ENCODE measurements around the gene EMP1.

DNA sequence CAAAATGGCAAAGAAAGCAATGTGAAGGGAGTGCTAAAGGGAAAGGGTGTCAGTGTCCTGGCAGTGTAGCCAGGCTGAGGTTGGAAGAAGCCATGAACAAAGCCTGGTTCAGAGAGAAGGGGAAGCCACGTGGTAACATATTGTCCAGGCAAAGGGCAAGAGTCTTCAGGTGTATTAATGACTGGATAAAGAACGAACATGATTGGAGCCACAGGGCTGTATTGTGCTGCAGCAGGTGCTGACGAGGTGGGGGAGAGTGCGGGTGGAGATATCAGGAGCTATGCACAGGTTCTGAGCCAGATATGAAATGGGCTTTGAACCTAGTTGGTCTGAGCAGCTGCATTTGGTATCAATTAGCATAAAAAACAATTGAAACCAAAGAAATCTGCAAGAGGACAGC, 18.6 kb upstream of the EMP1 start:
- TF ChIP-seq CREB1 (IDR thresholded peaks at IDR 0.05) (no peak), CREB1 (CRISPR knock-in tag; IDR thresholded peaks at IDR 0.05) (no peak), PTBP1 (IDR thresholded peaks at IDR 0.05; ENCODE audit: low read depth, low read length) (no peak), KDM5B (IDR thresholded peaks at IDR 0.05; ENCODE audit: insufficient replicate concordance, low read depth, low read length) (no peak), CTCF (IDR thresholded peaks at IDR 0.05 in 2 of 3, conservative IDR thresholded peaks at IDR 0.05 in 1 of 3; ENCODE audit: insufficient read depth in 2 of 3, low read depth in 1 of 3, low read length in 3 of 3) (no peak), RAD21 (CRISPR knock-in tag; conservative IDR thresholded peaks at IDR 0.05 in 1 of 2, IDR thresholded peaks at IDR 0.05 in 1 of 2) (no peak), CHCHD3 (CRISPR knock-in tag; IDR thresholded peaks at IDR 0.05) (no peak), EZH2 (IDR thresholded peaks at IDR 0.05; ENCODE audit: borderline replicate concordance, low read depth, low read length) (no peak), ZBED1 (IDR thresholded peaks at IDR 0.05) (no peak), PHF20 (IDR thresholded peaks at IDR 0.05; ENCODE audit: partially characterized antibody) (no peak), TAL1 (IDR thresholded peaks at IDR 0.05) (no peak)
